GM19395 (cell line): Measurements from ENCODE around the gene MUS81.
"Not testable (repeated sequence)": the region's sequence is repeated elsewhere in the genome, so short reads cannot be mapped to it uniquely, and the experiment has no call there.

Experiments
- ATAC-seq: cut with Tn5 transposase; IDR thresholded peaks from one replicate; pipeline ENCODE4 v1.9.1; 2021; ENCODE audit warnings: mild to moderate bottlenecking, moderate library complexity; ENCODE audit not compliant: unreplicated experiment

MUS81 gene

GRCh38 chr11:65860278-65861164 lies at the start of gene MUS81:
TSS of gene MUS81 (plus strand) at chr11:65860433. CDS start at chr11:65860754, 321 bp downstream.
- ATAC-seq, result peak; percentile 34

- no peak for ATAC-seq
These were observed 48.3 kb upstream of the MUS81 start for GRCh38 chr11:65811764-65812475.

GRCh38 chr11:65814131-65814985 lies 45.9 kb upstream of the MUS81 start:
- ATAC-seq, result no peak

- no peak for ATAC-seq
These were observed 45.2 kb upstream of the MUS81 start for GRCh38 chr11:65814986-65815565.

GRCh38 chr11:65816696-65817095 lies 43.5 kb upstream of the MUS81 start:
- no peak for ATAC-seq

- ATAC-seq, result no peak
These were observed 42.9 kb upstream of the MUS81 start for GRCh38 chr11:65817312-65817834.

- ATAC-seq, result peak; percentile 60
These were observed 42.2 kb upstream of the MUS81 start for GRCh38 chr11:65817835-65818680.

GRCh38 chr11:65821107-65821506 lies 39.1 kb upstream of the MUS81 start:
- no peak for ATAC-seq

GRCh38 chr11:65822776-65823528 lies 37.3 kb upstream of the MUS81 start:
- ATAC-seq, result no peak

- ATAC-seq, result no peak
These were observed 33.1 kb upstream of the MUS81 start for GRCh38 chr11:65826984-65827735.

GRCh38 chr11:65829459-65829858 lies 30.8 kb upstream of the MUS81 start:
- ATAC-seq, result no peak

GRCh38 chr11:65832231-65832630 lies 28.0 kb upstream of the MUS81 start:
- ATAC-seq, result not testable (repeated sequence)

- ATAC-seq, result peak; percentile 91
These were observed 26.8 kb upstream of the MUS81 start, which contains the start of gene SNX32 for GRCh38 chr11:65833297-65834030. TSS of gene SNX32 (plus strand) at chr11:65833963. CDS start at chr11:65834066, 103 bp downstream.

- ATAC-seq, result no peak
These were observed 26.0 kb upstream of the MUS81 start for GRCh38 chr11:65834202-65834601.

GRCh38 chr11:65842144-65842543 lies 18.1 kb upstream of the MUS81 start:
- no peak for ATAC-seq

- ATAC-seq, result no peak
These were observed 16.4 kb upstream of the MUS81 start for GRCh38 chr11:65843811-65844210.

GRCh38 chr11:65844231-65844872 lies 15.9 kb upstream of the MUS81 start:
- no peak for ATAC-seq
